PC-3 (cell line): ENCODE data around the gene LHFPL6.

Source experiments
- CTCF ChIP-seq: fragments of 300-600 bp; sonication (generic); conservative IDR thresholded peaks from 2 replicates; pipeline ENCODE4 v1.5.1; 2017; ENCODE audit warnings: antibody characterized with exemption, low read depth, mild to moderate bottlenecking, low read length
- EZH2 ChIP-seq: fragments of 300-600 bp; sonication (generic); IDR thresholded peaks from one replicate; pipeline ENCODE4 v1.6.1; 2017; ENCODE audit warnings: antibody characterized with exemption, mild to moderate bottlenecking, low read length; ENCODE audit not compliant: unreplicated experiment

DNA sequence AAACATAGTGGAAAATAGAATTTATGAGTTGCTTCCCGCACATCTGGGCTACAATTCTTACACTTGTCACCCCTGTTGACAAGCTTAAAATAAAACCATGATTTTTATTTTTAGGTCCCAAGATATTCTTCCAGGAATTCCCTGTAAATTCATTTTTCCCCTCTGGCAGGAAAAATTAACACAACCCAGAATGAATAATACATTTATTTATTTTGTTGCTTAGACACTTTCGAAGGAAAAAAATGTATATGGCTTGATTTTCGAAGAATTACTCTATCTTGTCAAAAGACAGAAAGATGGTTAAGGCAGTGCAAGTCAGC, 74.4 kb downstream of the LHFPL6 start:
- TF ChIP-seq CTCF (no peak), EZH2 (no peak)
